ENCODE results near the gene ZBTB48.

DNA sequence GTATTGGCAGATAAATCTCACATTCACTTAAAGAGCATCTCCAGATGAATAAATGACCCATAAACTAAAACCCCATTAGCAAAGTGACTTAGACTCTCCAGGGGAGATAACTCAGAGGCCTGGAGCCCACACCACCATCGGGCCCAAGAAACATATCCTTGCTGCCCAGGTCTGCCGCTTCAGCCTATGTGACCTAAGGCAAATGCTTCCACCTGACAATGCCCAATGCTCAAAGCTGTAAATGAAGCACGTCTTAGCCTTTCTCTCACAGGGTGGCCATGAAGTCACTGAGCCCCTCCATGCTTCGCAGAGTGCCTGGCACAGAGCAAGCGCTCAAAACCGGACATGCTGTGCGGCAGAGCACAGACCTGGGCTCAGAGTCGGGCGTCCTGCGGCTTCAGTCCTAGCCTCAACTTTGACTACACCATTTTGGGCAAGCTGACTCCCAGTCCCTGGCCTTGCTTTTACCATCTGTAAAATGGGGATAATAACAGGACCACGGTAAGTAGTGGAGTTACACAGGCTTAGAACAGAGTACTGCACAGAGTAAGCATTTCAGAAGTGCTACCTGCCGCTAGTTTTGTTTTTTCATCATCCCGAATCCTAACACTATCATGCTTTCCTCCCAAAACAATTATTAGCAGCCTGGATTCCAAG is 49.2 kb upstream of the ZBTB48 start:
- TF ChIP-seq GATA3 (IDR thresholded peaks at IDR 0.05; ENCODE audit: low read depth, low read length) (no peak), GATA2 (IDR thresholded peaks at IDR 0.05; ENCODE audit: low read depth, low read length) (no peak)

Measured in SH-SY5Y (cell line).